Stimulated activated effector memory CD8-positive, alpha-beta T cell treated with anti-CD3 and anti-CD28 coated beads, Interleukin-12 subunit alpha, Interleukin-12 subunit beta, amount 100 ng/mL, for 72 hours (primary cell): ENCODE results near the gene CX3CL1.
"Not testable (repeated sequence)": the region's sequence is repeated elsewhere in the genome, so short reads cannot be mapped to it uniquely, and the experiment has no call there.

Source experiments
- ATAC-seq: fragments of 150-1000 bp; cut with Tn5 transposase; 2 replicates; pipeline ENCODE4 v1.10.0; 2021
- DNase-seq, 2 donors: peaks; one replicate each; pipeline ENCODE4 v3.0.0; 2021 to 2022; ENCODE audit warnings: low spot score in 2 of 2
- H3K27ac Mint-ChIP-seq: one replicate; pipeline ENCODE4 v1.8.0; 2022; ENCODE audit warnings: mild to moderate bottlenecking, mixed read lengths
- H3K36me3 Mint-ChIP-seq: one replicate; pipeline ENCODE4 v1.8.0; 2022; ENCODE audit warnings: mild to moderate bottlenecking, mixed read lengths
- H3K4me1 Mint-ChIP-seq: one replicate; pipeline ENCODE4 v1.8.0; 2022; ENCODE audit warnings: mixed read lengths
- H3K4me3 Mint-ChIP-seq: one replicate; pipeline ENCODE4 v1.8.0; 2022; ENCODE audit warnings: mild to moderate bottlenecking, mixed read lengths
- H3K9me3 Mint-ChIP-seq: one replicate; pipeline ENCODE4 v1.8.0; 2022; ENCODE audit warnings: mixed read lengths

CX3CL1 gene

DNA sequence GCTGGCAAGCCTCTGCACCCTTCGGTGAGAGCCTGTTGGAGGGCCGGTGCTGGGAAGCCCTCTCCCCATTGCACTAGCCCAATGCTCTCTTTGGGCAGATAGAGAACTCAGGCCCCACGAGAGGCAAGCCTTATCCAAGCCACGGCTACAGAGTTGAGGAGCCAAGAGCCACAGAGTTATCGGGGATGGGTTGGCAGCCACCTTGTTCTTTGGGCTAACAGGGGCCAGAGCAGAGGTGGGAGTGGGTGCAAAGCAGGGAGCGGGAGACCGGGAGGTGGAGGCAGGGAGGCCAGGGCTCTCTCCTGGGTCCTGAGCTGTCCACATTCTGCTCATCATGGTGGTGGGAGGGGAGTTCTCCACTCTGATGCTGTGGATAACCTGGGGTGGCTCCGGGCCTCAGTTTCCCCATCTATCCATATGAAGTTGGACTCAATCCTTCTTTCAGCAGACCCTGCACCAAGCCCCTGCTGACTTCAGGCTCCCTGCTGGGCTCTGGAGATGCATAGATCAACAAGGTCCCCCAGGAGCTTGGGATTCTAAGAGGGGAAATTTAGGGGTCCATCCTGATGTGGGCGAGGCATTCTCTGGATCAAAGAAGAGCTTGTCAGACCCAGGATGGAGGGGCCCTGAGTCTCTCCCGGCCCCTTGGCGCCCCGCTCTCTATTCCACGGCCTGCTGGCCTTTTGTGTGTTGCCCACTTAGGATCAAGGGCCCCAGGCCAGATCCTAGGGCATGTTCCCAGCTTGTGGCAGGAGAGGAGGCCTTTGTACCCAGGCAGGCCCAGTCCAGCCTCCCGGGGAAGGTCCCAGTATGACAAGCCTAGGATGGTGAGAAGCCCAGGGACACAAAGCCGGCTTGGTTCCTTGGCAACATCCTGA is 557 bp upstream of the CX3CL1 start:
- Mint-ChIP-seq H3K27ac (no peak overlapping the region), H3K36me3 (no peaks in the 10 kb centered on the region), H3K9me3 (no peaks in the 10 kb centered on the region), H3K4me1 (peaks cover 13% of the 10 kb centered on the region), H3K4me3 (no peak overlapping the region)
- no peak for DNase-seq
- ATAC-seq, result no peak

DNA sequence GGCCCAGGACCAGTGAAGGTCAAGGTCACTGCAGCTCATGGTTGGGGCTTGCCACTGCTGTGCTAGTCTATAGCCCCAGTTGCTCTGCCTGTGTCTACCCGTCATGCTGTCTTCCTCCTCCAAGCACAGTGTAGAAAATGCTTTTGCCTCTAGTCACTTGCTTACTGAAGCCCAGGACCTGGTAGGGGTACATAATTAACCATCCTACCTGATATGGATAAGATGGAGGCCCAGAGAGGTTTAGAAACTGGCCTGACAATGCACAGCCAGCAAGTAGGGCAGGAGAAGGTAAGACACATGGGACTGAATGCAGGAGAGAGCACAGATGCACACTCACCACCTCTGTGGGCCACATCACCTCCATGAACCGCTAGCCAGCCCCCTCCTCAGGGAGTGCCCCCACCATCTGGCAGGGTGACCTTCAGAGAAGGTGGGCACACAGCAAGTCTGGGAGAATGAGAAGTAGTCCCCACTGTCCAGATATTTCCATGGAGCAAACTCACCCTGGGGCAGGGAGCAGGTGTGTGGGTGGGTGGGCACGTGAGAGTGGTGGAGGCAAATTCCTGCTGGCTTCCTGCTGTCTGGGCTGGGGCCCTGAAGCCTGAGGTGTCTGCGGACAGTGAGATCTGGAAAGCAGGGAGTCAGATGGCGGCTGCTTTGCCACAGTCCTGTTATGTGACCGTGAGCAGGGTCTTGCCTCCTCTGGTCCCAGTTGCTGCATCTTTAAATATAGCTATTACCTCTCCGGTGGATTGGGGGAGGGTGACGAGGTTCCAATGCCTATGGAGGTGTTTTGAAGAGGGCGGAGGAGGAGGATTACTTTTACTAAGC is 1.0 kb downstream of the CX3CL1 start:
- no peak overlapping the region for H3K27ac Mint-ChIP-seq
- H3K4me1 Mint-ChIP-seq, result peaks cover 23% of the 10 kb centered on the region
- DNase-seq, result no peak
- no peak for ATAC-seq
- no peak overlapping the region for H3K4me3 Mint-ChIP-seq
- H3K9me3 Mint-ChIP-seq, result no peaks in the 10 kb centered on the region
- H3K36me3 Mint-ChIP-seq, result no peaks in the 10 kb centered on the region

DNA sequence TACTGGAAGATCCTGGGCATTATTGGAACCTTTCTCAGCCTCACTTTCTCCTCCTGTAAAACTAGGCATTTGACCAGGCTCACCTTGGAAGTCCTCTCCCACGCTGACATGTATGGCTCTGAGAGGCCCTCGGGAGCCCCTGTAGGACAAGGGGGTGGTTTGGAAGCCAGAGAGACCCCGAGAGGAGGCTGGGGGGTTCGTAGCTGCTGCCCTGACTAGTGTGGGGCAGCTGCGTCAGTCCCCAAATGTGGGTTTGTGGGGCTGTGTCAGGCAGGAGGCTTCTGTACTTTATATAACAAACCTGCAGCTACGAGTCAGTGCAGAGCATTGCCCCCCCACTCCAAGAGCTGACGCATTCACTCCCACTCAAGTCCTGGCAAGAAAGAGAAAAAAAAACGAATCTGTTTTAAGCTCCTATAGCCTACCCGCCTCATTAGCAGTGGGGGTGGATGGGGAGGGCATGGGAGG is 1.8 kb downstream of the CX3CL1 start:
- Mint-ChIP-seq H3K27ac (no peak overlapping the region), H3K36me3 (no peaks in the 10 kb centered on the region), H3K4me3 (no peak overlapping the region), H3K9me3 (no peaks in the 10 kb centered on the region), H3K4me1 (peaks cover 23% of the 10 kb centered on the region)
- DNase-seq (no peak), ATAC-seq (no peak)

DNA sequence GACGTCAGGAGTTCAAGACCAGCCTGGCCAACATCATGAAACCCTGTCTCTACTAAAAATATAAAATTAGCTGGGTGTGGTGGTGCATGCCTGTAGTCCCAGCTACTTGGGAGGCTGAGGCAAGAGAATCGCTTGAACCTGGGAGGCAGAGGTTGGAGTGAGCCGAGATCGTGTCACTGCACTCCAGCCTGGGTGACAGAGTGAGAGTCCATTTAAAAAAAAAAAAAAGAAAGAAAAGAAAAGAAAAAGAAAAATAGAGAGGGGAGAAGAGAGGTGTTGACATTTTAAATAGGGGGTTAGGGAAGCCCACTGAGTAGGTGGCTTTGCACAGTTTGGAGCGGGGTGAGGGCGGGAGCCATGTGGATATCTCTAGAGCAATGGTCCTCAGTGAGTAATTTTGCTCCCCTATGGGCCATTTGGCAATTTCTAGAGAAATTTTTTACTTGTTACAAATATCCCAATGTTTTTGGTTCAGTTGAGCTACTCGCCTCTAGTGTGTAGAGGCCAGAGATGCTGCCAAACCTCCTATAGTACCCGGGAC is 2.7 kb downstream of the CX3CL1 start:
- H3K27ac Mint-ChIP-seq, DNase-seq, H3K36me3 Mint-ChIP-seq, H3K4me3 Mint-ChIP-seq, H3K9me3 Mint-ChIP-seq, ATAC-seq: not testable (repeated sequence)
- peaks cover 23% of the 10 kb centered on the region for H3K4me1 Mint-ChIP-seq

DNA sequence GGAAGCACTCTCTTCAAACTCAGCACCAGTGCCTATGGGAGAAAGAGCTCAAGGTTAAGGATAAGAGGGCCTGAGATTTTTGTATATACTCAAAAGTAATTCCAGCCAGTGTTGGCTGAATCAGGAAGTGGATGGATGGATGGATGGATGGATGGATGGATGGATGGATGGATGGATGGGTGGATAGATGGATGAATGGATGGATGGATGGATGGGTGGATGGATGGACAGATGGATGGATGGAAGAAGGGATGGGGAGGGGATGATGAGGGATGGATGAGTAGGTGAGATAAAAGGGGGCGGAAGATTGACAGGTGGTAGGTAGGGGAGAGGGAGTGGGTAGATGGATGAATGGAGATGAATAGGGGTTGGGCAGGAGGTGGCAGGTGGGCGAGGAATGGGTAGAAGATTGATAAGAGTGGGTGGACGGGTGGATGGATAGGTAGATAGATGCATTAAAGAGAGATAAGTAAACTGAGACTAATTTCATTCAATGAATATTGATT is 4.1 kb downstream of the CX3CL1 start:
- DNase-seq (no peak), ATAC-seq (no peak)
- no peak overlapping the region for H3K4me3 Mint-ChIP-seq
- no peaks in the 10 kb centered on the region for H3K9me3 Mint-ChIP-seq
- H3K4me1 Mint-ChIP-seq, result peaks cover 29% of the 10 kb centered on the region
- no peaks in the 10 kb centered on the region for H3K36me3 Mint-ChIP-seq
- H3K27ac Mint-ChIP-seq, result no peak overlapping the region

DNA sequence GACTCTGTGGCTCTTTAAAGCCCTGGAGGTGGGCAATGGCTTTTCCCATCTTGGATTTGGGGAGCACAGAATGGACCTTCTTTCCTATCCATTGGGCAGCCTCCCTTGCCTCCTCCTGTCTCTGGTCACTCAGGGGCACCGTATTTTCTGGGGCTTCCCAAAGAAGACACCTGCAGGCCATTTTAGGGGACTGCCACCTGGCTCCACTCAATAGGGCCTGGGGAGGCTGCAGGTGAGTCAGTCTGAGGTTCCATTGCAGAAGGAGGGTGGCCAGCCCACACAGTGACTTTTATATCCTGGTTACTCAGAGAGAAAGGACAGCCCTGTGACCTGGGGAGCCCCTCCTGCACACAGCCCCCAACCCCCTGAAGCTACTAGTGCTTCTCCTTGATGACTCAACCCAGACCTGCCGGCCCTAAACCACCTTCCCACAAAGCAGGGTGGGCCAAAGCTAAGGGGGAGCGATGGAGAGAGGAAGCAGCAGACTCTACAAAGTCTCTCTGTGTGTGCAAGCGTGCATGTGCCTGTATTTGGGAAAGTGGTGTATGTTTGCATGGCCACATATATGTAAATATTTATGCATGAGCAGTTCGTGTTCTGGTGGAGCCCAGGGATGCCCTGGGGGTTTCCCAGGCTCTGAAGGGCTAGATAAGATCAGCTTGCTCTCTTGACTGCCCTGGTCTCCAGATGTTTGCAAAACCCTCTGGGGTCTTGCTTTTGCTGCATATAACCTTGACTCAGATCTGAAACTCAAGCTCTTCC is 5.0 kb downstream of the CX3CL1 start:
- Mint-ChIP-seq H3K9me3 (no peaks in the 10 kb centered on the region), H3K4me1 (peaks cover 31% of the 10 kb centered on the region), H3K4me3 (peak overlapping the region; percentile 15), H3K27ac (peak overlapping the region; percentile 73), H3K36me3 (no peaks in the 10 kb centered on the region)
- DNase-seq (peak in 1 of 2 donors; percentile 68), ATAC-seq (peak; percentile 91)

DNA sequence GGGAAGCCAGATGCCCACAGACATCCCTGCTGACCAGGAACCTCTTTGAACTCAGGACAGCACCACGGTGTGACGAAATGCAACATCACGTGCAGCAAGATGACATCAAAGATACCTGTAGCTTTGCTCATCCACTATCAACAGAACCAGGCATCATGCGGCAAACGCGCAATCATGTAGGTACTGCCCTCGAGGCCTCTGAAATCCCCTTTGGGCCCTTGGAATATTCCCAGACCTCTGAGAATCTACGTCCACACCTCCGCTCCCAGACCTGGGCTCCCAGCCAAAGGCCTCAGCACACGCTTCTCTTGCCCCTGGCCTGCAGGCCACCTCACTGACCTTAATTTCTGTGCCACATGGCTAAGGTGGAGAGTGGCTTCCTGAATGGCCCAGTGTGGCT is 7.3 kb downstream of the CX3CL1 start:
- Mint-ChIP-seq H3K4me1 (peaks cover 31% of the 10 kb centered on the region), H3K9me3 (no peaks in the 10 kb centered on the region), H3K27ac (no peak overlapping the region), H3K36me3 (no peaks in the 10 kb centered on the region), H3K4me3 (no peak overlapping the region)
- ATAC-seq (no peak), DNase-seq (no peak)

DNA sequence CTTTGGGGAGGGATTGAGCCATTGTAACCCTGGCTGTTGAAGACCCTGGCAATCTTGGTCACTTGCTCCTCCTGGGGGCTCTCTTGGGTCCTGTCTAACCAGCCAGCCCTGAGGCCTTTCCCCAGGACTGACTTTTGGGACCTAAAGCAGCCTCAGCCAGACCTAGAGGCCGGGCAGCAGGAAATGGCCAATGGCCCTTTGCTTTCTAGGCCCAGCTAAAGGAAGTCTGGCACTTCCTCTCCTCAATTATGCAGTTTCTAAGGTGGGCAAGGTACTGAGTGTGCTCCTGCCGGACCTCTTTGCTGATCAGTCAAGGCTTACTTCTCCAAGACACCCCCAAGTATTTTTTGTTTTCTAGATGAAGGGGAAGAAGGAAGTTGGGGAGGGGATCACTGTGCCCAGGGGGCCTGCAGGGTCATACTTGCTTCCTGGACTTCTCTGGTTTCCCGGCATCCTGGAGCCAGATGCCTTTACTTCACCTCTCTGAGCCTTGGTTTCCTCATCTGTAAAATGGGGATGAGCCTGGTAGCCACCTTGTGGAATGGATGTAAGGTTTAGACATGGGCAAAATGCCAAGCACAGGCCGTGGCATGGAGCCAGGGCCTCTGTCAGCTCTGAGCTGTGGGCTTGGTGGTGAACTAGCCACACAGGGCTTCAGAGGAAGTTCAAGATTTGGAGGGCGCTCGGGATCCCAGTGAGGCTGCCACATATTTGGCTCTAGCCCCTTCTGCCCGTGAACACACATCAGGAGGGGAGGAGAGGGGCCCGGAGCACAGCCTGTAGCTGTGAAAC is 8.6 kb downstream of the CX3CL1 start:
- Mint-ChIP-seq H3K27ac (peak overlapping the region; percentile 43), H3K9me3 (no peaks in the 10 kb centered on the region), H3K36me3 (no peaks in the 10 kb centered on the region), H3K4me3 (no peak overlapping the region), H3K4me1 (peaks cover 31% of the 10 kb centered on the region)
- ATAC-seq, result no peak
- no peak for DNase-seq

DNA sequence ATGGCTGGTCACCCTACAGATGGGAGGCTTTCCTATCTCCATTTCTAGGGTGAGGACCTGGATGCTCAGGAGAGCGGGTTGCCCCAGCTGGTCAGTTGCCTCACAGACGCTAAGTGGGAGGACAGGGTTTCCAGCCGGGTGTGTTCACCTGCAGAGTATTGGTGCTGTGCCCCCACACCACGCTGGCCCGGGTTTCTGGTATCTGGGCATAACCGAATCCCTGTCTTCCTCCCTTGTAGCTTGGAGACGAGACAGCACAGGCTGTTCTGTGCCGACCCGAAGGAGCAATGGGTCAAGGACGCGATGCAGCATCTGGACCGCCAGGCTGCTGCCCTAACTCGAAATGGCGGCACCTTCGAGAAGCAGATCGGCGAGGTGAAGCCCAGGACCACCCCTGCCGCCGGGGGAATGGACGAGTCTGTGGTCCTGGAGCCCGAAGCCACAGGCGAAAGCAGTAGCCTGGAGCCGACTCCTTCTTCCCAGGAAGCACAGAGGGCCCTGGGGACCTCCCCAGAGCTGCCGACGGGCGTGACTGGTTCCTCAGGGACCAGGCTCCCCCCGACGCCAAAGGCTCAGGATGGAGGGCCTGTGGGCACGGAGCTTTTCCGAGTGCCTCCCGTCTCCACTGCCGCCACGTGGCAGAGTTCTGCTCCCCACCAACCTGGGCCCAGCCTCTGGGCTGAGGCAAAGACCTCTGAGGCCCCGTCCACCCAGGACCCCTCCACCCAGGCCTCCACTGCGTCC is 9.7 kb downstream of the CX3CL1 start:
- ATAC-seq (no peak), DNase-seq (no peak)
- Mint-ChIP-seq H3K9me3 (no peaks in the 10 kb centered on the region), H3K36me3 (no peaks in the 10 kb centered on the region), H3K4me3 (no peak overlapping the region), H3K4me1 (peaks cover 21% of the 10 kb centered on the region), H3K27ac (peak overlapping the region; percentile 43)

DNA sequence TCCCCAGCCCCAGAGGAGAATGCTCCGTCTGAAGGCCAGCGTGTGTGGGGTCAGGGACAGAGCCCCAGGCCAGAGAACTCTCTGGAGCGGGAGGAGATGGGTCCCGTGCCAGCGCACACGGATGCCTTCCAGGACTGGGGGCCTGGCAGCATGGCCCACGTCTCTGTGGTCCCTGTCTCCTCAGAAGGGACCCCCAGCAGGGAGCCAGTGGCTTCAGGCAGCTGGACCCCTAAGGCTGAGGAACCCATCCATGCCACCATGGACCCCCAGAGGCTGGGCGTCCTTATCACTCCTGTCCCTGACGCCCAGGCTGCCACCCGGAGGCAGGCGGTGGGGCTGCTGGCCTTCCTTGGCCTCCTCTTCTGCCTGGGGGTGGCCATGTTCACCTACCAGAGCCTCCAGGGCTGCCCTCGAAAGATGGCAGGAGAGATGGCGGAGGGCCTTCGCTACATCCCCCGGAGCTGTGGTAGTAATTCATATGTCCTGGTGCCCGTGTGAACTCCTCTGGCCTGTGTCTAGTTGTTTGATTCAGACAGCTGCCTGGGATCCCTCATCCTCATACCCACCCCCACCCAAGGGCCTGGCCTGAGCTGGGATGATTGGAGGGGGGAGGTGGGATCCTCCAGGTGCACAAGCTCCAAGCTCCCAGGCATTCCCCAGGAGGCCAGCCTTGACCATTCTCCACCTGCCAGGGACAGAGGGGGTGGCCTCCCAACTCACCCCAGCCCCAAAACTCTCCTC is 10.4 kb downstream of the CX3CL1 start:
- ATAC-seq, result no peak
- no peaks in the 10 kb centered on the region for H3K36me3 Mint-ChIP-seq

DNA sequence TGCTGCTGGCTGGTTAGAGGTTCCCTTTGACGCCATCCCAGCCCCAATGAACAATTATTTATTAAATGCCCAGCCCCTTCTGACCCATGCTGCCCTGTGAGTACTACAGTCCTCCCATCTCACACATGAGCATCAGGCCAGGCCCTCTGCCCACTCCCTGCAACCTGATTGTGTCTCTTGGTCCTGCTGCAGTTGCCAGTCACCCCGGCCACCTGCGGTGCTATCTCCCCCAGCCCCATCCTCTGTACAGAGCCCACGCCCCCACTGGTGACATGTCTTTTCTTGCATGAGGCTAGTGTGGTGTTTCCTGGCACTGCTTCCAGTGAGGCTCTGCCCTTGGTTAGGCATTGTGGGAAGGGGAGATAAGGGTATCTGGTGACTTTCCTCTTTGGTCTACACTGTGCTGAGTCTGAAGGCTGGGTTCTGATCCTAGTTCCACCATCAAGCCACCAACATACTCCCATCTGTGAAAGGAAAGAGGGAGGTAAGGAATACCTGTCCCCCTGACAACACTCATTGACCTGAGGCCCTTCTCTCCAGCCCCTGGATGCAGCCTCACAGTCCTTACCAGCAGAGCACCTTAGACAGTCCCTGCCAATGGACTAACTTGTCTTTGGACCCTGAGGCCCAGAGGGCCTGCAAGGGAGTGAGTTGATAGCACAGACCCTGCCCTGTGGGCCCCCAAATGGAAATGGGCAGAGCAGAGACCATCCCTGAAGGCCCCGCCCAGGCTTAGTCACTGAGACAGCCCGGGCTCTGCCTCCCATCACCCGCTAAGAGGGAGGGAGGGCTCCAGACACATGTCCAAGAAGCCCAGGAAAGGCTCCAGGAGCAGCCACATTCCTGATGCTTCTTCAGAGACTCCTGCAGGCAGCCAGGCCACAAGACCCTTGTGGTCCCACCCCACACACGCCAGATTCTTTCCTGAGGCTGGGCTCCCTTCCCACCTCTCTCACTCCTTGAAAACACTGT is 11.3 kb downstream of the CX3CL1 start:
- Mint-ChIP-seq H3K27ac (peak overlapping the region; percentile 71), H3K36me3 (no peaks in the 10 kb centered on the region), H3K4me3 (no peak overlapping the region), H3K4me1 (peaks cover 22% of the 10 kb centered on the region), H3K9me3 (no peaks in the 10 kb centered on the region)
- ATAC-seq, result no peak
- DNase-seq, result no peak

More for the DNA sequence above, 10.4 kb downstream of the CX3CL1 start:
- peaks cover 18% of the 10 kb centered on the region for H3K4me1 Mint-ChIP-seq
- H3K9me3 Mint-ChIP-seq, result no peaks in the 10 kb centered on the region
- H3K4me3 Mint-ChIP-seq, result no peak overlapping the region
- peak overlapping the region; percentile 71 for H3K27ac Mint-ChIP-seq
- no peak for DNase-seq
